Measurements from ENCODE around the gene LEFTY1. TPM values are rescaled to one million over a fixed set of nuclear protein-coding genes. Genes with fewer than 3 reads are reported as not detected.
A peak's percentile ranks its signal among the peaks of the same experiment; 100 is the strongest.

The LEFTY1 gene
- total RNA-seq, 6 donors from 2014 or later, result 0.47 to 0.69 TPM; not detected in 4

- Histone ChIP-seq H3K4me1 (peaks cover 27 to 44% (median 29%) of the 10 kb centered on the region in 4 donors), H3K4me3 (no peak overlapping the region), H3K27me3 (no peaks in the 10 kb centered on the region), H3K27ac (peak overlapping the region in 3 of 4 donors; percentile 49 to 67 (median 49)), H3K36me3 (peaks cover 1 to 57% (median 19%) of the 10 kb centered on the region in 4 donors), H3K9me3 (no peaks in the 10 kb centered on the region)
- no peak for TF ChIP-seq POLR2AphosphoS5 (IDR thresholded peaks at IDR 0.05)
- TF ChIP-seq POLR2A (IDR thresholded peaks at IDR 0.05), result no peak
- TF ChIP-seq, protein P1, sequence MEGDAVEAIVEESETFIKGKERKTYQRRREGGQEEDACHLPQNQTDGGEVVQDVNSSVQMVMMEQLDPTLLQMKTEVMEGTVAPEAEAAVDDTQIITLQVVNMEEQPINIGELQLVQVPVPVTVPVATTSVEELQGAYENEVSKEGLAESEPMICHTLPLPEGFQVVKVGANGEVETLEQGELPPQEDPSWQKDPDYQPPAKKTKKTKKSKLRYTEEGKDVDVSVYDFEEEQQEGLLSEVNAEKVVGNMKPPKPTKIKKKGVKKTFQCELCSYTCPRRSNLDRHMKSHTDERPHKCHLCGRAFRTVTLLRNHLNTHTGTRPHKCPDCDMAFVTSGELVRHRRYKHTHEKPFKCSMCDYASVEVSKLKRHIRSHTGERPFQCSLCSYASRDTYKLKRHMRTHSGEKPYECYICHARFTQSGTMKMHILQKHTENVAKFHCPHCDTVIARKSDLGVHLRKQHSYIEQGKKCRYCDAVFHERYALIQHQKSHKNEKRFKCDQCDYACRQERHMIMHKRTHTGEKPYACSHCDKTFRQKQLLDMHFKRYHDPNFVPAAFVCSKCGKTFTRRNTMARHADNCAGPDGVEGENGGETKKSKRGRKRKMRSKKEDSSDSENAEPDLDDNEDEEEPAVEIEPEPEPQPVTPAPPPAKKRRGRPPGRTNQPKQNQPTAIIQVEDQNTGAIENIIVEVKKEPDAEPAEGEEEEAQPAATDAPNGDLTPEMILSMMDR (IDR thresholded peaks at IDR 0.05), result no peak
- TF ChIP-seq EP300 (IDR thresholded peaks at IDR 0.05), result no peak
- 9 to 20% methylated on average over 4 to 5 of the region's 5 CpGs for WGBS, 2 donors
- ATAC-seq (ENCODE audit: low FRiP score in 2 of 2), result no peak
- peak in 1 of 2 donors; percentile 62 for DNase-seq
These were observed 31.0 kb upstream of the LEFTY1 start for GRCh38 chr1:225919906-225920305.

DNA sequence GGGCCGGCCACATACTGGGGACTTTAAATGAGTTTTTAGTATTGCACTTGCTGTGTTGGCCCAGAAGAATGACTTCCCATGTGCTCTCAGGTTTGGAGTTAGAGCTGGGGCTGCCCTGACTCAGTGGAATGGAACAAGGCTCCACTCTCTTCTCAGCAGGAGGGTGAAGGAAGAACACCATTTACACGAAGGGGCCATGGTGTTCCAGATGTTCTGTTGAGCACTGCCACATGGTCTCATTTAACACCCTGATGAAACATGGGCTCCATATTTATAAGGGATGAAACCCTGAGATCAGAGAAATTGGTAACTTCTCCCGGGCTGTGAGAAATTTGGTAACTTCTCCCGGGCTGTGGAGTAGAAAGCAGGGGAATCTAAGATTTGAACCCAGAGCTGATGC, 29.3 kb upstream of the LEFTY1 start:
- Histone ChIP-seq H3K36me3 (peaks cover 5 to 57% (median 20%) of the 10 kb centered on the region in 4 donors), H3K27me3 (no peaks in the 10 kb centered on the region), H3K27ac (no peak overlapping the region), H3K4me1 (peaks cover 23 to 35% (median 24%) of the 10 kb centered on the region in 4 donors), H3K4me3 (no peak overlapping the region), H3K9me3 (no peaks in the 10 kb centered on the region)
- 93 to 95% methylated on average over 3 to 4 of the region's 4 CpGs for WGBS, 2 donors
- TF ChIP-seq EP300 (IDR thresholded peaks at IDR 0.05) (no peak), POLR2AphosphoS5 (IDR thresholded peaks at IDR 0.05) (no peak), POLR2A (IDR thresholded peaks at IDR 0.05) (no peak)
- TF ChIP-seq, protein P1 (IDR thresholded peaks at IDR 0.05), result no peak
- DNase-seq, result no peak
- no peak for ATAC-seq (ENCODE audit: low FRiP score in 2 of 2)

DNA sequence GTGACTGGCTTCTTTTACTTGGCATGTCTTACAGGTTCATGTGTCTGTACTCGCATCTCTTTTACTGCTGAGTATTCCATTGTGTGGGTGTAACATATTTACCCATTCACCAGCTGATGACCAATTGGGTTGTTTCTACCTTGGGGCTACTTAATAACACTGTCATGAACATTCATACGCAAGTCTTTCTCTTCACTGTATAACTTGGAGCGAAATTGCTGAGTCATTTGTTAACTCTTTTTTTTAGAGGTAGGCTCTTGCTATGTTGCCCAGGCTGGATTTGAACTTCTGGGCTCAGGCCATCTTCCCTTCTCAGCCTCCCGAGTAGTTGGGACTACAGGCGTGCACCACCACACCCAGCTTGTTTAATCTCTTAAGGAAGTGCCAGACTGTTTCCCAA, 28.6 kb upstream of the LEFTY1 start:
- Histone ChIP-seq H3K27ac (no peak overlapping the region), H3K9me3 (no peaks in the 10 kb centered on the region), H3K4me3 (no peak overlapping the region), H3K4me1 (peaks cover 16 to 28% (median 16%) of the 10 kb centered on the region in 4 donors), H3K36me3 (peaks cover 5 to 57% (median 20%) of the 10 kb centered on the region in 4 donors), H3K27me3 (no peaks in the 10 kb centered on the region)
- TF ChIP-seq POLR2A (IDR thresholded peaks at IDR 0.05), result no peak
- no peak for TF ChIP-seq POLR2AphosphoS5 (IDR thresholded peaks at IDR 0.05)
- TF ChIP-seq, protein P1 (IDR thresholded peaks at IDR 0.05), result no peak
- TF ChIP-seq EP300 (IDR thresholded peaks at IDR 0.05), result no peak
- ATAC-seq (ENCODE audit: low FRiP score in 2 of 2) (no peak), DNase-seq (no peak)
- WGBS, 2 donors, result 88 to 93% methylated on average over 5 of the region's 5 CpGs

DNA sequence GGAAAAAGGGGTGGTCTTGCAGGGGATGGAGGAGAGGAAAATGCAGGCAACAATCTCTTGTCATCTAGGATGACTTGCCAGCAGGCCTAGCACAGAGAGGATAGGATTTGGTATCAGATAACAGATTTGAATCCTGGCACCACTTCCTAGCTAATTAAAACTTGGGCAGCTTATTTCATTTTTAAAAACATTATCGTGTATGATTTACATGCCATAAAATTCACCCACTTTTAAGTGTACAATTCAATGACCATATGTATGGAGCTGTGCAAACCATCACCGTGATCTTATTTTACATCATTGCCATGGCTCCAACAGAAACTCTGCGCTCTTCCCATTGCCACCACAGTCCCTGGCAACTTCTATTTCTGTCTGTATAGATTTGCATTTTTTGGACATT, 28.2 kb upstream of the LEFTY1 start:
- peaks cover 5 to 56% (median 20%) of the 10 kb centered on the region in 4 donors for H3K36me3 ChIP-seq
- H3K9me3 ChIP-seq, result no peaks in the 10 kb centered on the region
- no peak for TF ChIP-seq POLR2A (IDR thresholded peaks at IDR 0.05)
- no peak for TF ChIP-seq EP300 (IDR thresholded peaks at IDR 0.05)
- TF ChIP-seq, protein P1 (IDR thresholded peaks at IDR 0.05), result no peak
- TF ChIP-seq POLR2AphosphoS5 (IDR thresholded peaks at IDR 0.05), result no peak
- H3K27me3 ChIP-seq, result no peaks in the 10 kb centered on the region
- DNase-seq, result no peak
- H3K4me3 ChIP-seq, result no peak overlapping the region
- peaks cover 12 to 24% (median 14%) of the 10 kb centered on the region in 4 donors for H3K4me1 ChIP-seq
- 94 to 99% methylated on average over 3 of the region's 3 CpGs for WGBS, 2 donors
- ATAC-seq (ENCODE audit: low FRiP score in 2 of 2), result no peak
- no peak overlapping the region for H3K27ac ChIP-seq

DNA sequence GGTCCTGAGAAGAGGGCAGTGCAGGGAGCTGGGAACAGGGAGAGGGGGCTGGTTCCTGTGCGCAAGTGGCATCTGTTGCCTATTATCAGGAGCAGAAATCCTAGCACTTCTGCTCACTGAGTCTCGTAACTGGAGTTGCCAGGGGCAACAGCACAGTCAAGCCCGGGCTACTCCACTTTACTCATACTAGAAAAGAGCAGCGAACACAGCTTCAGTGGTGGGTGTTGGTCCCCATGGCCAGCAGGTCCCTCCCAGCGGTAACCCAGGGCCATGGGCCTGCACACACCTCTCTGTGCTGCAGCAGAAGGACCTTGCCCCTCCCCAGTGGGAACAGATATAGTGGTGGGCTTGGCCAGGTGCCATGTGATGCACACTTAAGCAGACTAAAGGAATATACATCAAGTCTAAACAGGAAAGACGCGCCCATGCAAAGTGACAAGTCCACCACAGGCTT, 26.6 kb upstream of the LEFTY1 start:
- H3K4me1 ChIP-seq, result peaks cover 17 to 28% (median 20%) of the 10 kb centered on the region in 4 donors
- ATAC-seq (ENCODE audit: low FRiP score in 2 of 2) (no peak), DNase-seq (no peak)
- TF ChIP-seq POLR2AphosphoS5 (IDR thresholded peaks at IDR 0.05) (no peak), EP300 (IDR thresholded peaks at IDR 0.05) (no peak), POLR2A (IDR thresholded peaks at IDR 0.05) (no peak)
- TF ChIP-seq, protein P1 (IDR thresholded peaks at IDR 0.05), result no peak
- H3K36me3 ChIP-seq, result peaks cover 5 to 42% (median 15%) of the 10 kb centered on the region in 4 donors
- 89 to 90% methylated on average over 2 to 6 of the region's 7 CpGs for WGBS, 2 donors
- no peak overlapping the region for H3K4me3 ChIP-seq
- H3K9me3 ChIP-seq, result no peaks in the 10 kb centered on the region
- H3K27me3 ChIP-seq, result no peaks in the 10 kb centered on the region
- no peak overlapping the region for H3K27ac ChIP-seq

All from upper lobe of left lung (tissue), 6 donors.